Astrocyte (in vitro differentiated cells and primary cell): Measurements from ENCODE around the gene SLC43A2. TPM values are rescaled to one million over a fixed set of nuclear protein-coding genes. Genes with fewer than 3 reads are reported as not detected.

ENCODE experiments used
- DNase-seq: peaks from one replicate; pipeline ENCODE4 v3.0.0-alpha.2; 2010; ENCODE audit warnings: low read depth
- FAIRE-seq: peaks from 2 replicates; lab custom pipeline; 2011; peaks lifted over from hg19 to GRCh38; lab: Jason Lieb, UNC
- H2AFZ ChIP-seq: 2 replicates; pipeline ENCODE4 v1.6.0; 2012; ENCODE audit warnings: low read depth, low read length, inconsistent platforms
- H3K27ac ChIP-seq: 2 replicates; pipeline ENCODE4 v1.5.1; 2011; ENCODE audit warnings: low read depth, low read length, inconsistent platforms
- H3K27me3 ChIP-seq: 2 replicates; pipeline ENCODE4 v1.6.0; 2011; ENCODE audit warnings: low read length, inconsistent platforms; ENCODE audit not compliant: insufficient read depth
- H3K36me3 ChIP-seq: 2 replicates; pipeline ENCODE4 v1.5.1; 2011; ENCODE audit warnings: low read length, inconsistent platforms; ENCODE audit not compliant: insufficient read depth
- H3K4me1 ChIP-seq: 2 replicates; pipeline ENCODE4 v1.5.1; 2011; ENCODE audit warnings: low read length, inconsistent platforms; ENCODE audit not compliant: insufficient read depth
- H3K4me2 ChIP-seq: 2 replicates; pipeline ENCODE4 v1.6.0; 2012; ENCODE audit warnings: low read length, inconsistent platforms
- H3K4me3 ChIP-seq: 2 replicates; pipeline ENCODE4 v1.5.1; 2011; ENCODE audit warnings: low read depth, mild to moderate bottlenecking, low read length, inconsistent platforms; ENCODE audit not compliant: insufficient read depth
- H3K79me2 ChIP-seq: 2 replicates; pipeline ENCODE4 v1.6.0; 2012; ENCODE audit warnings: mild to moderate bottlenecking, low read length, inconsistent platforms; ENCODE audit not compliant: insufficient read depth
- H3K9ac ChIP-seq: 2 replicates; pipeline ENCODE4 v1.6.0; 2012; ENCODE audit warnings: mild to moderate bottlenecking, low read length, inconsistent platforms
- H3K9me3 ChIP-seq: 2 replicates; pipeline ENCODE4 v1.5.1; 2012; ENCODE audit warnings: low read depth, mild to moderate bottlenecking, low read length, inconsistent platforms; ENCODE audit not compliant: insufficient read depth
- H4K20me1 ChIP-seq: 2 replicates; pipeline ENCODE4 v1.6.0; 2012; ENCODE audit warnings: low read length, inconsistent platforms; ENCODE audit not compliant: insufficient read depth
- H3K27ac Mint-ChIP-seq: one replicate; pipeline ENCODE4 v1.8.0; 2021; ENCODE audit warnings: mild to moderate bottlenecking, mixed read lengths; ENCODE audit not compliant: unreplicated experiment
- H3K27me3 Mint-ChIP-seq: one replicate; pipeline ENCODE4 v1.8.0; 2021; ENCODE audit warnings: low read depth, mixed read lengths; ENCODE audit not compliant: unreplicated experiment
- H3K36me3 Mint-ChIP-seq: one replicate; pipeline ENCODE4 v1.8.0; 2021; ENCODE audit warnings: low read depth, mixed read lengths; ENCODE audit not compliant: unreplicated experiment
- H3K4me1 Mint-ChIP-seq: one replicate; pipeline ENCODE4 v1.8.0; 2021; ENCODE audit warnings: low read depth, mixed read lengths; ENCODE audit not compliant: unreplicated experiment
- H3K4me3 Mint-ChIP-seq: one replicate; pipeline ENCODE4 v1.8.0; 2021; ENCODE audit warnings: mild to moderate bottlenecking, moderate library complexity, mixed read lengths; ENCODE audit not compliant: unreplicated experiment
- H3K9me3 Mint-ChIP-seq: one replicate; pipeline ENCODE4 v1.8.0; 2021; ENCODE audit warnings: mild to moderate bottlenecking, mixed read lengths; ENCODE audit not compliant: unreplicated experiment
- CTCF ChIP-seq: IDR thresholded peaks from 2 replicates; pipeline ENCODE4 v1.5.1; 2011; ENCODE audit warnings: low read depth, mild to moderate bottlenecking, inconsistent platforms, low read length, moderate library complexity; ENCODE audit not compliant: insufficient read depth
- EZH2 ChIP-seq: IDR thresholded peaks from 2 replicates; pipeline ENCODE4 v1.6.1; 2012; ENCODE audit warnings: mild to moderate bottlenecking, low read length, inconsistent platforms; ENCODE audit not compliant: insufficient read depth
- total RNA-seq: library from RNA; stranded (reverse); gene quantifications from 2 replicates; pipeline ENCODE4 v1.2.1, GENCODE V29; 2021

Gene SLC43A2
- total RNA-seq, 1 donor from 2014 or later: 17.9 TPM

- Histone ChIP-seq H3K4me2 (peak overlapping the region; percentile 91), H3K9ac (no peak overlapping the region), H4K20me1 (peaks cover 24% of the 10 kb centered on the region), H3K36me3 (peaks cover 24% of the 10 kb centered on the region), H3K4me1 (peaks cover 34% of the 10 kb centered on the region), H3K79me2 (no peaks in the 10 kb centered on the region), H3K27me3 (no peaks in the 10 kb centered on the region), H3K4me3 (no peak overlapping the region), H3K9me3 (no peaks in the 10 kb centered on the region), H2AFZ (no peak overlapping the region), H3K27ac (no peak overlapping the region)
- Mint-ChIP-seq H3K4me1 (peaks cover 15% of the 10 kb centered on the region), H3K9me3 (no peaks in the 10 kb centered on the region), H3K4me3 (peak overlapping the region; percentile 2), H3K36me3 (peaks cover 4% of the 10 kb centered on the region), H3K27me3 (no peaks in the 10 kb centered on the region), H3K27ac (no peak overlapping the region)
- DNase-seq: no peak
- no peak for TF ChIP-seq EZH2
- no peak for FAIRE-seq
Measured at GRCh38 chr17:1647802-1648171, 19.2 kb upstream of the SLC43A2 start.

GRCh38 chr17:1646199-1646875, 17.7 kb upstream of the SLC43A2 start:
- peaks cover 31% of the 10 kb centered on the region for H3K4me1 ChIP-seq
- H3K9me3 ChIP-seq: no peaks in the 10 kb centered on the region
- H3K27me3 ChIP-seq: no peaks in the 10 kb centered on the region
- no peak overlapping the region for H3K9ac ChIP-seq
- no peaks in the 10 kb centered on the region for H3K9me3 Mint-ChIP-seq
- FAIRE-seq (no peak), DNase-seq (no peak)
- H3K27ac ChIP-seq: no peak overlapping the region
- peaks cover 15% of the 10 kb centered on the region for H4K20me1 ChIP-seq
- no peak overlapping the region for H2AFZ ChIP-seq
- TF ChIP-seq EZH2: no peak
- no peak for TF ChIP-seq CTCF
- peaks cover 15% of the 10 kb centered on the region for H3K4me1 Mint-ChIP-seq
- H3K36me3 ChIP-seq: peaks cover 12% of the 10 kb centered on the region
- no peak overlapping the region for H3K4me3 ChIP-seq
- no peak overlapping the region for H3K4me2 ChIP-seq
- H3K27me3 Mint-ChIP-seq: no peaks in the 10 kb centered on the region
- H3K36me3 Mint-ChIP-seq: peaks cover 2% of the 10 kb centered on the region
- H3K27ac Mint-ChIP-seq: peak overlapping the region; percentile 69
- H3K4me3 Mint-ChIP-seq: no peak overlapping the region
- H3K79me2 ChIP-seq: no peaks in the 10 kb centered on the region

- peak within 1 kb of the TSS; percentile 84 for H3K4me2 ChIP-seq
- peaks cover 31% of the 10 kb centered on the region for H3K4me1 ChIP-seq
- no peak within 1 kb of the TSS for H2AFZ ChIP-seq
- no peak within 1 kb of the TSS for H3K4me3 ChIP-seq
- H3K9ac ChIP-seq: no peak within 1 kb of the TSS
- no peak within 1 kb of the TSS for H3K4me3 Mint-ChIP-seq
- DNase-seq (no peak), FAIRE-seq (no peak)
- H3K9me3 ChIP-seq: no peaks in the 10 kb centered on the region
- peaks cover 17% of the 10 kb centered on the region for H3K4me1 Mint-ChIP-seq
- H3K27ac ChIP-seq: no peak within 1 kb of the TSS
- H3K27me3 Mint-ChIP-seq: peaks cover 2% of the 10 kb centered on the region
- no peaks in the 10 kb centered on the region for H3K79me2 ChIP-seq
- peaks cover 3% of the 10 kb centered on the region for H3K36me3 ChIP-seq
- TF ChIP-seq EZH2: no peak
- TF ChIP-seq CTCF: no peak
- peaks cover 7% of the 10 kb centered on the region for H4K20me1 ChIP-seq
- peaks cover 2% of the 10 kb centered on the region for H3K36me3 Mint-ChIP-seq
- H3K27me3 ChIP-seq: no peaks in the 10 kb centered on the region
- peak within 1 kb of the TSS; percentile 77 for H3K27ac Mint-ChIP-seq
- no peaks in the 10 kb centered on the region for H3K9me3 Mint-ChIP-seq
Measured at GRCh38 chr17:1645207-1646171, 16.9 kb upstream of the SLC43A2 start, which contains the start of gene SCARF1. TSS of gene SCARF1 (minus strand) at chr17:1645732. CDS start at chr17:1645697, 35 bp downstream.
